ENCODE data around the gene WDR88. TPM values are rescaled to one million over a fixed set of nuclear protein-coding genes. Genes with fewer than 3 reads are reported as not detected.

The WDR88 gene
- total RNA-seq, 4 donors from 2014 or later = not detected

DNA sequence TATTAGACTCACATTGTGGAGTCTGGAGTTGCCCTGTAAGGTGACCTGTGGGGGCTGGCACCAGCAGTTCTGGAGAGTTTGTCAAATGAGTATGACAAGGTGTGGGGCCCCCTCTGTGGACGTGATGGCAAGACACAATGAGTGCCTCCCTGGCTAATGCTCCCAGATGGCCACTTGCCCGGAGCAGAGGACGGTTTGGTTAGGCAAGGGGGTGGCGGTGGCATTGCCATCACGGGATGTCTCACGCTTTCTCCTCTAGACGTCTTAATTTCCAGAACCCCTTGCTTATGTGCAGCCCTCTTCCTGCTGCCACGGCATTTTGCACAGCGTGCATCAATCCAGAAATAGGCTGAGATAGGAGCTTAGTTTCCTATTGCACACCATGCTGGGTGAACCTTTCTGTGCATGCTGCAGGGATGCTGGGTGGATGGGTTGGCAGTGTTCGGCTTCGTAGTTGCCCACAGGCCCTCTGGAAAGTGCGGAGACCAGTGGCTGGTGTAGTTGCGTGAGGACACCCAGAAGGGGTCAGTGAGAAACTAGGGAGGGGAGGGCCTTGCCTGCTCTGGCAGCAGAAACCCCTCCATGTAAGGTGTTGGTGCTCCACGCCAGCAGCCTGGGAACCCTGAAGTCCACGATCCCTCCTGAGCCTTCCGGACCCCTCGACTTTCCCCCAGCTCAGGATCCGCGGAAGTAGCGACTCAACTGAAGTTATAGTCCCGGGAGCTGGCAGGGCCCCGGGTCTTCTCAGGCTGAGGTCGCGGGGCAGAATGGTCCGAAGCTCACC is 44.2 kb downstream of the WDR88 start:
- TF ChIP-seq, protein P1, sequence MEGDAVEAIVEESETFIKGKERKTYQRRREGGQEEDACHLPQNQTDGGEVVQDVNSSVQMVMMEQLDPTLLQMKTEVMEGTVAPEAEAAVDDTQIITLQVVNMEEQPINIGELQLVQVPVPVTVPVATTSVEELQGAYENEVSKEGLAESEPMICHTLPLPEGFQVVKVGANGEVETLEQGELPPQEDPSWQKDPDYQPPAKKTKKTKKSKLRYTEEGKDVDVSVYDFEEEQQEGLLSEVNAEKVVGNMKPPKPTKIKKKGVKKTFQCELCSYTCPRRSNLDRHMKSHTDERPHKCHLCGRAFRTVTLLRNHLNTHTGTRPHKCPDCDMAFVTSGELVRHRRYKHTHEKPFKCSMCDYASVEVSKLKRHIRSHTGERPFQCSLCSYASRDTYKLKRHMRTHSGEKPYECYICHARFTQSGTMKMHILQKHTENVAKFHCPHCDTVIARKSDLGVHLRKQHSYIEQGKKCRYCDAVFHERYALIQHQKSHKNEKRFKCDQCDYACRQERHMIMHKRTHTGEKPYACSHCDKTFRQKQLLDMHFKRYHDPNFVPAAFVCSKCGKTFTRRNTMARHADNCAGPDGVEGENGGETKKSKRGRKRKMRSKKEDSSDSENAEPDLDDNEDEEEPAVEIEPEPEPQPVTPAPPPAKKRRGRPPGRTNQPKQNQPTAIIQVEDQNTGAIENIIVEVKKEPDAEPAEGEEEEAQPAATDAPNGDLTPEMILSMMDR (IDR thresholded peaks at IDR 0.05) = no peak
- TF ChIP-seq POLR2A (IDR thresholded peaks at IDR 0.05) = no peak
- H3K27ac ChIP-seq = peak overlapping the region; percentile 67 to 89 (median 86)
- H3K9me3 ChIP-seq = no peaks in the 10 kb centered on the region
- H3K27me3 ChIP-seq = no peaks in the 10 kb centered on the region
- peaks cover 6 to 24% of the 10 kb centered on the region in 2 donors for H3K4me1 ChIP-seq
- peak overlapping the region in 2 of 3 donors; percentile 41 to 83 for H3K4me3 ChIP-seq (replicated peaks in 1 of 3)
- 21 to 26% methylated on average over 13 to 17 of the region's 25 CpGs for WGBS, 2 donors
- no peaks in the 10 kb centered on the region for H3K36me3 ChIP-seq
- no peak for DNase-seq
- intact Hi-C loops (cut with DNase I) = no loop called here

DNA sequence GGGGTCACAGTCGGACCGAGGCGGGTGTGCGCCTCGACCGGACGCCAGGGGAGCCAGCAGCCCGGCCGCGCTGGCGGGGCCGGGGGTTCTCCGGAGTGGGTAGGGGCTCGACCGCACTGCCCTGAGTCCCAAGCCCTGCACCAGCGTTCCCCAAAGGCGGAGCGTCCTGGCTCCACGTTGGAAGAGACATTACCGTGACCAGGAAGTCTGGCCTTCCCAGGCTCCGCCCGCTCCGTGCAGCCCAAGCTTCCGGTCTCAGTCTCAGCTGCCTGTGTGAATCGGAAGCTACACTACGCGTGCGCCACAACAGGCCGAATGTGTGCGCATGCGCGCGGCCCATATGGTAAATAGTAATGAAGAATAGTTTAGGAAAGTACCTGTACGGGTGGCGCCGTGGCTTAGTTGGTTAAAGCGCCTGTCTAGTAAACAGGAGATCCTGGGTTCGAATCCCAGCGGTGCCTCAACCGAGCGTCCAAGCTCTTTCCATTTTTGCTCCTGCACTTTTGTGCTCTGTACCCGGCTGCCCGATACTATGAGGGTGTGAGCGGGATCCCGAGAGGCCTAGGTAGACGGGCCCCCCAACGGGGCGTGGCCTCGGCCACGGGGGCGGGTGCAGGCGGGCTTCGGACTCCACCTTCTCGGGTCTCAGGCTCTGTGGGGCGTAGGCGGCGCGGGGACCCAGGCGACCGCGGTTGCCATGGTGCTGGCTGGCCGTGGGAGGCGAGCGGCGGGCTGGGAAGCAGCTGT is 44.9 kb downstream of the WDR88 start:
- intact Hi-C loops (cut with DNase I) = no loop called here

DNA sequence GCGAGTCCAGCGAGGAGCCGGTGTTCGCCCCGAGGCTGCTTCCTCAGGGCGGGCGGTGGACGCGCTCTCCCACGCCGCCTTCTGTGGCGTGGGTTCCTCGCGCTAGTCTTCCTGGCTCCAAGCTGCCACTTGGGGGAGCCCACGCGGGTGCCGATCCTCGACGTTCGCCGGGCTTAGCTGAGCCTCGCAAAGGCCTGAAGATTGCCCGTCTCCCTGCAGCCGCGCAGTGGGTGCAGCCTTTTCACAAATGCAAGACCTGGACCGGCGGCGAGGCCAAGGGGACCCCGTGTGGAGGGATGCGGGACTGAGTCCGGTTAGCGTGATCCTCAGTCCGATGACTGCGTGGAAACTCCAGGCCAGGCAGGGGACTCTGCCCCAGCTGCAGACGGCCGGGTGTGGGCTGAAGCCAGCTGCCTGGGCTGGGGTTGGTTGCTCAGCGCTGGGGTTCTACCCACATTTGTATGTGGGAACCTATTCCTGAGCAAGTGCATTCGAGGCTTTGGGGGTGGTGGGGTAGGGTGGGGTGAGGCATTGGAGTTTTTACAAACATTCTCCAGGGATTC is 45.6 kb downstream of the WDR88 start:
- no peaks in the 10 kb centered on the region for H3K36me3 ChIP-seq
- no peak for TF ChIP-seq POLR2A (IDR thresholded peaks at IDR 0.05)
- TF ChIP-seq, protein P1 (IDR thresholded peaks at IDR 0.05) = peak in 5 of 6 experiments; percentile 23 to 42 (median 36)
- intact Hi-C loops (cut with DNase I) = no loop called here
- peak overlapping the region; percentile 58 to 89 (median 86) for H3K27ac ChIP-seq
- WGBS, 2 donors = 0% methylated on average over 1 of the region's 38 CpGs
- H3K9me3 ChIP-seq = no peaks in the 10 kb centered on the region
- H3K4me1 ChIP-seq = peaks cover 6 to 24% of the 10 kb centered on the region in 2 donors
- no peaks in the 10 kb centered on the region for H3K27me3 ChIP-seq
- H3K4me3 ChIP-seq (replicated peaks in 1 of 3) = peak overlapping the region; percentile 6 to 34 (median 15)
- no peak for DNase-seq

More for the DNA sequence above, 44.9 kb downstream of the WDR88 start:
- Histone ChIP-seq H3K4me3 (replicated peaks in 1 of 3) (peak overlapping the region; percentile 6 to 83 (median 41)), H3K27ac (peak overlapping the region; percentile 67 to 89 (median 86)), H3K36me3 (no peaks in the 10 kb centered on the region), H3K4me1 (peaks cover 6 to 24% of the 10 kb centered on the region in 2 donors), H3K9me3 (no peaks in the 10 kb centered on the region), H3K27me3 (no peaks in the 10 kb centered on the region)
- TF ChIP-seq POLR2A (IDR thresholded peaks at IDR 0.05) = peak in 1 of 2 donors; percentile 95
- TF ChIP-seq, protein P1 (IDR thresholded peaks at IDR 0.05) = peak in 4 of 6 experiments; percentile 20 to 28 (median 25)
- WGBS, 2 donors = 0 to 1% methylated on average over 20 to 23 of the region's 65 CpGs
- peak; percentile 98 for DNase-seq

DNA sequence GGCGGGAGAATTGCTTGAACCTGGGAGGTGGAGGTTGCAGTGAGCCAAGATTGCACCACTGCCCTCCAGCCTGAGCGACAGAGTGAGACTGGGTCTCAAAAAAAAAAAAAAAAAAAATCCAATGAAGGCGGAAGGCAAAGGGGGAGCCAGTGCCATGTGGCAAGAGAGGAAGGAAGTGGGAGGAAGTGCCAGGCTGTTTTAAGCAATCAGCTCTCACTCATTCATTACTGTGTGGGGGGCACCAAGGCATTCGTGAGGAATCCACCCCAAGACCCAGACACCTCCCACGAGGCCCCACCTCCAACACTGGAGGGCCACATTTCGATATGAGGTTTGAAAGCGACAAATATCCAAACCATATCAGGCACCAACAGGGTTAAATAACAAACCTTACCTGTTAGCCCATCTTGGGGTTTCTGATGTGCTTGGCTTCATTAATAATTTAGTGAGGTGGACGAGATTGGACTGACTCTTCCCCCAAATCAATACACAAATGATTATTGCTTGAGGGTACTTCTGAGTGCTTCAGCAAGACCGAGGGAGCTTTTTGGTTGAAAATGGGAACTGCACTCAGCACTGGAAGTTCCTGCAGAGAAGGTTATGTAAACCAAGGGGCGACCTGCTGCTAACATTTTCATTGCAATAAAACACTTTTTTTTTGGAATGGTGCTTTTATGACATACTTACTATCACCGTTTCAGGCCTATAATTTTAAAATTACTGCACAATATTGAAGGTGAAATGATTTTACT is 54.7 kb downstream of the WDR88 start:
- no peak for TF ChIP-seq POLR2A (IDR thresholded peaks at IDR 0.05)
- TF ChIP-seq, protein P1 (IDR thresholded peaks at IDR 0.05) = no peak
- WGBS, 2 donors = 52 to 60% methylated on average over 11 of the region's 11 CpGs
- Histone ChIP-seq H3K36me3 (no peaks in the 10 kb centered on the region), H3K9me3 (no peaks in the 10 kb centered on the region), H3K4me1 (peaks cover 14 to 18% of the 10 kb centered on the region in 2 donors), H3K27ac (peak overlapping the region in 1 of 3 donors; percentile 24), H3K4me3 (replicated peaks in 1 of 3) (no peak overlapping the region), H3K27me3 (no peaks in the 10 kb centered on the region)
- DNase-seq = no peak
- intact Hi-C loops (cut with DNase I) = loop anchor here (5.0 kb wide), 1 partner anchor 39 kb away; no protein-coding TSS in a partner anchor
